B cell (primary cell): ENCODE results near the gene ABCA12. TPM values are rescaled to one million over a fixed set of nuclear protein-coding genes. Genes with fewer than 3 reads are reported as not detected.

Source experiments
- ATAC-seq: fragments of 200-7000 bp; cut with Tn5 transposase; one replicate; pipeline ENCODE4 v1.10.0; 2021; ENCODE audit warnings: low read depth, mild to moderate bottlenecking, moderate number of reproducible peaks, moderate library complexity
- CTCF ChIA-PET: fragments of 350-600 bp; sonication (Branson Sonifier 250); formaldehyde crosslinking; loops from one replicate; lab custom pipeline; 2021; ENCODE audit warnings: antibody characterized with exemption, inconsistent platforms; lab: Charles Lee
- POLR2A ChIA-PET: fragments of 350-600 bp; sonication (Branson Sonifier 250); formaldehyde crosslinking; loops from one replicate; lab custom pipeline; 2021; ENCODE audit warnings: antibody characterized with exemption; lab: Charles Lee
- DNase-seq: peaks from one replicate; pipeline ENCODE4 v3.0.0; 2013
- H2AFZ ChIP-seq: 2 replicates; pipeline ENCODE4 v1.6.1; 2012; ENCODE audit warnings: mild to moderate bottlenecking, low read depth, low read length; ENCODE audit not compliant: insufficient read depth, poor library complexity, severe bottlenecking
- H3K27ac ChIP-seq, 2 donors: 1 replicate in 1 of 2; 2 replicates in 1 of 2; pipeline ENCODE4 v1.5.1; 2012 to 2013; ENCODE audit warnings: low read length in 2 of 2, mild to moderate bottlenecking in 2 of 2, moderate library complexity in 1 of 2
- H3K27me3 ChIP-seq, 4 experiments: fragments of 200-600 bp in 1 of 4; sonication (generic) in 1 of 4; replicated peaks in 1 of 4; 1 replicate in 2 of 4; 2 replicates in 2 of 4; pipeline versions ENCODE4 v1.6.1 to v1.7.0; 2013 to 2016; ENCODE audit warnings: low read length in 3 of 4, mild to moderate bottlenecking in 2 of 4, mixed read lengths in 1 of 4, moderate library complexity in 1 of 4; ENCODE audit not compliant: insufficient read depth in 4 of 4, control insufficient read depth in 3 of 4; ENCODE audit errors: control extremely low read depth in 1 of 4
- H3K36me3 ChIP-seq, 2 experiments: replicated peaks in 1 of 2; 1 replicate in 1 of 2; 2 replicates in 1 of 2; pipeline versions ENCODE4 v1.6.1 to v1.7.1; 2013; ENCODE audit warnings: low read length in 1 of 2; ENCODE audit not compliant: insufficient read depth in 2 of 2, control insufficient read depth in 1 of 2; ENCODE audit errors: control extremely low read depth in 1 of 2, extremely low read depth in 1 of 2
- H3K4me1 ChIP-seq, 2 donors: fragments of 200-600 bp in 1 of 2; sonication (generic) in 1 of 2; 1 replicate in 1 of 2; 2 replicates in 1 of 2; pipeline versions ENCODE4 v1.5.1 to v1.6.1; 2013 to 2017; ENCODE audit warnings: low read length in 2 of 2; ENCODE audit not compliant: control insufficient read depth in 2 of 2, insufficient read depth in 2 of 2
- H3K4me2 ChIP-seq: replicated peaks from 2 replicates; pipeline ENCODE3; 2012; ENCODE audit warnings: mild to moderate bottlenecking, low read depth, low read length; ENCODE audit not compliant: poor library complexity, severe bottlenecking
- H3K4me3 ChIP-seq, 5 experiments: fragments of 200-600 bp in 1 of 5; sonication (generic) in 1 of 5; 1 replicate in 3 of 5; 2 replicates in 2 of 5; pipeline versions ENCODE4 v1.5.1 to v1.7.0; 2011 to 2016; ENCODE audit warnings: low read length in 4 of 5, mild to moderate bottlenecking in 4 of 5, low read depth in 2 of 5, control low read depth in 1 of 5, moderate library complexity in 1 of 5; ENCODE audit not compliant: insufficient read depth in 1 of 5; ENCODE audit errors: control extremely low read depth in 1 of 5, extremely low read depth in 1 of 5
- H3K79me2 ChIP-seq: fragments of 200-600 bp; sonication (generic); one replicate; pipeline ENCODE4 v1.6.0; 2016; ENCODE audit warnings: low read length; ENCODE audit not compliant: control insufficient read depth, insufficient read depth
- H3K9ac ChIP-seq: fragments of 200-600 bp; sonication (generic); 2 replicates; pipeline ENCODE4 v1.6.1; 2017; ENCODE audit warnings: mild to moderate bottlenecking, low read length, moderate library complexity
- H3K9me3 ChIP-seq, 3 donors: one replicate each; pipeline versions ENCODE4 v1.6.1 to v1.7.1; 2013; ENCODE audit warnings: low read length in 2 of 3; ENCODE audit not compliant: control insufficient read depth in 2 of 3, insufficient read depth in 1 of 3; ENCODE audit errors: control extremely low read depth in 1 of 3
- H4K20me1 ChIP-seq: 2 replicates; pipeline ENCODE4 v1.6.0; 2012; ENCODE audit warnings: mild to moderate bottlenecking, low read length; ENCODE audit not compliant: insufficient read depth, control insufficient read depth, poor library complexity, severe bottlenecking
- H3K27ac Mint-ChIP-seq: one replicate; pipeline ENCODE4 v1.8.0; 2021; ENCODE audit warnings: mixed read lengths
- H3K27me3 Mint-ChIP-seq: one replicate; pipeline ENCODE4 v1.8.0; 2021; ENCODE audit warnings: mixed read lengths
- H3K4me1 Mint-ChIP-seq: one replicate; pipeline ENCODE4 v1.8.0; 2021; ENCODE audit warnings: mixed read lengths
- H3K4me3 Mint-ChIP-seq: one replicate; pipeline ENCODE4 v1.8.0; 2021; ENCODE audit warnings: mixed read lengths
- H3K9me3 Mint-ChIP-seq: one replicate; pipeline ENCODE4 v1.8.0; 2022; ENCODE audit warnings: mixed read lengths; ENCODE audit not compliant: insufficient read depth
- CTCF ChIP-seq: fragments of 200-600 bp; IDR thresholded peaks from one replicate; pipeline ENCODE4 v1.8.0; 2022; ENCODE audit warnings: antibody characterized with exemption, mild to moderate bottlenecking
- EZH2 ChIP-seq: IDR thresholded peaks from 2 replicates; pipeline ENCODE4 v1.6.1; 2012; ENCODE audit warnings: borderline replicate concordance, low read depth, mild to moderate bottlenecking, moderate library complexity, low read length; ENCODE audit not compliant: insufficient read depth, poor library complexity, severe bottlenecking
- WGBS: methylation state at CpG from one replicate; pipeline ENCODE4 v1.1.5; 2013; ENCODE audit warnings: missing lambda C conversion rate; ENCODE audit not compliant: insufficient coverage; 5-methylcytosine and 5-hydroxymethylcytosine counted together
- intact Hi-C: fragments of 100-400 bp; cut with micrococcal nuclease; formaldehyde crosslinking; loops from one replicate; pipeline ENCODE4 v1.10.0; 2022
- polyA plus RNA-seq: library from polyadenylated mRNA; depleted of rRNA; stranded (reverse); fragments of >200 nt; gene quantifications from 2 replicates; pipeline ENCODE4 v1.2.3, GENCODE V29; 2012
- total RNA-seq, 2 donors: library from RNA; stranded (reverse); fragments of 120-200 nt in 1 of 2; gene quantifications; 1 replicate in 1 of 2; 2 replicates in 1 of 2; pipeline versions ENCODE4 v1.2.3 to v1.2.4, GENCODE V29; 2013 to 2022

ABCA12 gene
- total and polyA plus RNA-seq, 2 donors (not counting 1 experiment from before 2014, with no cell fraction given) = not detected

GRCh38 chr2:215083146-215083545 is 55.3 kb downstream of the ABCA12 start:
- Histone ChIP-seq H3K9me3 (no peaks in the 10 kb centered on the region), H3K36me3 (no peaks in the 10 kb centered on the region), H3K9ac (no peak overlapping the region), H4K20me1 (no peaks in the 10 kb centered on the region), H3K27me3 (no peaks in the 10 kb centered on the region), H3K4me2 (no peak overlapping the region), H3K27ac (no peak overlapping the region), H3K4me1 (no peaks in the 10 kb centered on the region), H3K4me3 (no peak overlapping the region), H3K79me2 (no peaks in the 10 kb centered on the region), H2AFZ (no peak overlapping the region)
- Mint-ChIP-seq H3K9me3 (no peaks in the 10 kb centered on the region), H3K27me3 (no peaks in the 10 kb centered on the region), H3K4me1 (no peaks in the 10 kb centered on the region), H3K4me3 (no peak overlapping the region), H3K27ac (no peak overlapping the region)
- intact Hi-C loops = no loop called here
- WGBS = no CpG with 5 or more reads among the region's 4 CpGs
- DNase-seq (no peak), ATAC-seq (no peak)
- POLR2A ChIA-PET = no interaction called here
- CTCF ChIA-PET = no interaction called here
- TF ChIP-seq CTCF = no peak
- TF ChIP-seq EZH2 = no peak

DNA sequence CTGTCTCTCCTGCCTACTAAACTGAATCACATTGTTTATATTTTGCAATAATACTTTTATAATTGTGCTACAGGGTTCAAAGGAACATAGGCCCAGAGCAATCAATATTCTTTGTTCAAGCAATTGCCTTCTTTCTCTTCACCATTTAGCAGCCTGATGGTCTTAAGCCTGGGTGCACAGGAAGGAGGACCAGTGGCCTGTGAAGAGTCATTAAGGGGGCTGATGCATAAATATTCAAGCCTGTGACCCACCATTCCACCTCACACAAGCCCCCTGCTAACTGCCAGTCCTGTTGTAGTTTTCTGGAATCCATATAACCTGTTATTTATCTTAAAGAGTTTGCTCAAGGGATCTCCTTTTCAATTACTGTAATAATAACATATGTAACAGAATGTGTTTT is 56.0 kb downstream of the ABCA12 start:
- ChIA-PET CTCF (no interaction called here), POLR2A (no interaction called here)
- no peak overlapping the region for H3K27ac ChIP-seq
- no peak overlapping the region for H3K4me3 ChIP-seq
- ATAC-seq (no peak), DNase-seq (no peak)
- Mint-ChIP-seq H3K27me3 (no peaks in the 10 kb centered on the region), H3K4me3 (no peak overlapping the region), H3K27ac (no peak overlapping the region), H3K4me1 (no peaks in the 10 kb centered on the region), H3K9me3 (no peaks in the 10 kb centered on the region)
- H3K27me3 ChIP-seq = no peaks in the 10 kb centered on the region
- H3K9ac ChIP-seq = no peak overlapping the region
- no peaks in the 10 kb centered on the region for H3K79me2 ChIP-seq
- no peak for TF ChIP-seq CTCF
- no peak for TF ChIP-seq EZH2
- no peaks in the 10 kb centered on the region for H4K20me1 ChIP-seq
- no peaks in the 10 kb centered on the region for H3K36me3 ChIP-seq
- no peaks in the 10 kb centered on the region for H3K4me1 ChIP-seq
- H3K9me3 ChIP-seq = no peaks in the 10 kb centered on the region
- H3K4me2 ChIP-seq = no peak overlapping the region
- H2AFZ ChIP-seq = no peak overlapping the region
- intact Hi-C loops = no loop called here
